ENCODE measurements around the gene IFITM1. TPM values are rescaled to one million over a fixed set of nuclear protein-coding genes. Genes with fewer than 3 reads are reported as not detected.

IFITM1 gene
- total RNA-seq, 1 donor from 2014 or later: 379 TPM

DNA sequence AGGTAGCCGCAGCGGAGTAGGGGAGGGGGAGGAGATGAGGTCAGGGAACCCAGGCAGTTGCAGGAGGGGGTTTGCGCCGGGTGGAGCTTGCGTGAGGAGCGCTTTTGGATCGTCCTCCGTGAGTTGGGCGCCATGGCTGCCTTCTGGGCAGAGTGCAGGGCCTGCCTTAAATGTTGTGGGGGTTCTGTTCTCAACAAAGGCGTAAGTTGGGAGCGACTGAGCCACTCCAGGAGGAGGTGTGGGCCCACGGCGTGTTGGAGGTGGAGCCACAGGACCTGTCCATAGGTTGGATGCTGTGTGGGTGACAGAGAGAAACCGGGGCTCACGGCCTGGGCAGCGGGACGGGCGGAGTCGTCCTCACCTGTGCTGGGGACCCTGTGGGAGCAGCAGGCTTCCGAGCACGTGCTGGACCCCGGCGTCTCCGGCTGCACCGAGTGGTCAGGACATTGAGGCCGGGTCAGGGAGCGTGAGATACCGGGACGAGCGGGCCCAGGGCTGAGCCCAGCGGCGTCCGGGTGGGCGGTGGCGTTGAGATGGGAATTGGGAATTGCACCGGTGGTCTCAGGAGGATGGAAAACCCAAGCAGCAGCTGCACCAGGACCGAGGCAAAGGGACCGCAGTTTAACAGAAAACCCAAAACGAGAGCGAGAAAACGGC is 25.9 kb upstream of the IFITM1 start:
- H3K27me3 ChIP-seq: no peaks in the 10 kb centered on the region
- TF ChIP-seq POLR2A (IDR thresholded peaks at IDR 0.05) (no peak), CTCF (IDR thresholded peaks at IDR 0.05) (no peak), POLR2AphosphoS5 (IDR thresholded peaks at IDR 0.05; ENCODE audit: insufficient read depth in 1 of 2, low read depth in 1 of 2) (peak in 1 of 2 donors; percentile 41)
- DNase-seq (ENCODE audit: extremely low spot score in 2 of 2): no peak
- H3K4me3 ChIP-seq: peak overlapping the region; percentile 73
- intact Hi-C loops (cut with DNase I): no loop called here
- peaks cover 19% of the 10 kb centered on the region for H3K4me1 ChIP-seq
- peak overlapping the region; percentile 76 for H3K27ac ChIP-seq
- no peaks in the 10 kb centered on the region for H3K36me3 ChIP-seq
- no peaks in the 10 kb centered on the region for H3K9me3 ChIP-seq

GRCh38 chr11:288478-289397 is 25.1 kb upstream of the IFITM1 start, which contains the start of gene PGGHG:
Gene PGGHG (plus strand): TSS chr11:289126. CDS start chr11:289817, 691 bp downstream.
- H3K27ac ChIP-seq: peak within 1 kb of the TSS; percentile 76
- DNase-seq (ENCODE audit: extremely low spot score in 2 of 2): no peak
- peaks cover 19% of the 10 kb centered on the region for H3K4me1 ChIP-seq
- peak within 1 kb of the TSS; percentile 73 for H3K4me3 ChIP-seq
- intact Hi-C loops (cut with DNase I): no loop called here
- H3K9me3 ChIP-seq: no peaks in the 10 kb centered on the region
- no peaks in the 10 kb centered on the region for H3K27me3 ChIP-seq
- H3K36me3 ChIP-seq: no peaks in the 10 kb centered on the region
- no peak for TF ChIP-seq POLR2AphosphoS5 (IDR thresholded peaks at IDR 0.05; ENCODE audit: insufficient read depth in 1 of 2, low read depth in 1 of 2)
- no peak for TF ChIP-seq CTCF (IDR thresholded peaks at IDR 0.05)
- TF ChIP-seq POLR2A (IDR thresholded peaks at IDR 0.05): peak in 1 of 2 donors; percentile 21

- Histone ChIP-seq H3K36me3 (no peaks in the 10 kb centered on the region), H3K4me1 (peaks cover 19% of the 10 kb centered on the region), H3K27me3 (no peaks in the 10 kb centered on the region), H3K9me3 (no peaks in the 10 kb centered on the region), H3K27ac (peak overlapping the region; percentile 76), H3K4me3 (peak overlapping the region; percentile 73)
- intact Hi-C loops (cut with DNase I): no loop called here
- DNase-seq (ENCODE audit: extremely low spot score in 2 of 2): no peak
- no peak for TF ChIP-seq POLR2AphosphoS5 (IDR thresholded peaks at IDR 0.05; ENCODE audit: insufficient read depth in 1 of 2, low read depth in 1 of 2)
- TF ChIP-seq CTCF (IDR thresholded peaks at IDR 0.05): no peak
- TF ChIP-seq POLR2A (IDR thresholded peaks at IDR 0.05): no peak
Observed at GRCh38 chr11:289398-289711, 24.5 kb upstream of the IFITM1 start.

DNA sequence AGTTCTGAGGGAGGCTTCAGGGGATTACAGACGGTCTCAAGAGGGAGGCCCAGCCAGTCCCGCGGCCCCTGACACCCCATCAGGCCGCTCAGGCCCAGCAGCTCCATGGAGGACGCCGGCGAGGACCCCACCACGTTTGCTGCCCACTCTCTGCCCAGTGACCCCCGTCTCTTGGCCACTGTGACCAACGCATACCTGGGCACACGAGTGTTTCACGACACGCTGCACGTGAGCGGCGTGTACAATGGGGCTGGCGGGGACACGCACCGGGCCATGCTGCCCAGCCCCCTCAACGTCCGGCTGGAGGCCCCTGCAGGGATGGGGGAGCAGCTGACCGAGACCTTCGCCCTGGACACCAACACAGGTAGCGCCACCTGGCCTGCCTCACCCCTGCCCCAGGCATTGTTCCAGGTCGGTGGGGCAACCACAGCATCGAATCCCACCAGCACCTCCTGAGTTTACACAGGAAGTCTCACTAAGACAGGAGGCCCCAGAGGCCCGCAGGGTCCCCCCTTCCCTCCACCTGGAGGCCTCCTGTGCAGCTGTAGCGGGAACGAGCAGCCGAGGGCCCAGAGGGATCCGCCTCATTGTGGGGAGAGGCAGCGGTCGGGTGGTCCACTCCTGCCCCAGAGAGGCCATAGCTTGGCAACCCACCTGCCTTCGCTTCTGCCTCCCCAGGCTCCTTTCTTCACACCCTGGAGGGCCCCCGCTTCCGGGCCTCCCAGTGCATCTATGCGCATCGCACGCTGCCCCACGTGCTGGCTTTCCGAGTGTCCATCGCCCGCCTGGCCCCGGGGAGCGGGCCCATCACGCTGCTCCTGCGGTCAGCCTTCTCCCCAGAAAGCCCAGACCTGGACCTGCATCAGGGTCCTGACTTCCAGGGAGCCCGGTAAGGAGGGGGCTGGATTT is 23.9 kb upstream of the IFITM1 start:
- TF ChIP-seq POLR2AphosphoS5 (IDR thresholded peaks at IDR 0.05; ENCODE audit: insufficient read depth in 1 of 2, low read depth in 1 of 2) (no peak), POLR2A (IDR thresholded peaks at IDR 0.05) (no peak), CTCF (IDR thresholded peaks at IDR 0.05) (no peak)
- Histone ChIP-seq H3K4me3 (peak overlapping the region; percentile 73), H3K36me3 (no peaks in the 10 kb centered on the region), H3K27me3 (no peaks in the 10 kb centered on the region), H3K4me1 (peaks cover 19% of the 10 kb centered on the region), H3K9me3 (no peaks in the 10 kb centered on the region), H3K27ac (peak overlapping the region; percentile 76)
- no peak for DNase-seq (ENCODE audit: extremely low spot score in 2 of 2)
- intact Hi-C loops (cut with DNase I): no loop called here

Data from vagina (tissue), 2 donors.